HepG2 (cell line): ENCODE measurements around the gene STAT6. TPM values are rescaled to one million over a fixed set of nuclear protein-coding genes. Genes with fewer than 3 reads are reported as not detected.

Source experiments
- CBFB ChIP-seq: sonication (generic); formaldehyde crosslinking; IDR thresholded peaks from 2 replicates; pipeline ENCODE4 v1.4.0; 2020; ENCODE audit warnings: missing genetic modification reagents
- DPF2 ChIP-seq: sonication (generic); formaldehyde crosslinking; IDR thresholded peaks from 2 replicates; pipeline ENCODE4 v1.4.0; 2020; ENCODE audit warnings: mild to moderate bottlenecking, low read depth, missing genetic modification reagents, borderline replicate concordance
- GATAD1 ChIP-seq: IDR thresholded peaks from 2 replicates; pipeline ENCODE4 v1.6.1; 2016; ENCODE audit warnings: missing genetic modification reagents, missing compliant biosample characterization
- GATAD2A ChIP-seq: IDR thresholded peaks from 2 replicates; pipeline ENCODE4 v1.6.1; 2016
- GFI1 ChIP-seq: sonication (generic); formaldehyde crosslinking; IDR thresholded peaks from 2 replicates; pipeline ENCODE4 v1.5.0; 2020; ENCODE audit warnings: missing genetic modification reagents, mild to moderate bottlenecking, borderline replicate concordance
- HNF4A ChIP-seq: sonication (generic); formaldehyde crosslinking; IDR thresholded peaks from 2 replicates; pipeline ENCODE4 v1.4.0; 2020; ENCODE audit warnings: missing genetic modification reagents
- ISL2 ChIP-seq: sonication (generic); formaldehyde crosslinking; IDR thresholded peaks from 2 replicates; pipeline ENCODE4 v1.5.0; 2020; ENCODE audit warnings: missing genetic modification reagents
- MED1 ChIP-seq: sonication (generic); formaldehyde crosslinking; IDR thresholded peaks from 2 replicates; pipeline ENCODE4 v1.4.0; 2020; ENCODE audit warnings: missing genetic modification reagents
- SALL2 ChIP-seq: sonication (generic); formaldehyde crosslinking; IDR thresholded peaks from 2 replicates; pipeline ENCODE4 v1.8.1; 2023; ENCODE audit warnings: mild to moderate bottlenecking, missing genetic modification reagents, inconsistent platforms
- SIN3A ChIP-seq: IDR thresholded peaks from 2 replicates; pipeline ENCODE4 v1.6.1; 2011; ENCODE audit warnings: low read depth, mild to moderate bottlenecking, control low read depth, low read length, borderline replicate concordance
- SMARCE1 ChIP-seq: fragments of 450-650 bp; IDR thresholded peaks from 2 replicates; pipeline ENCODE4 v1.6.1; 2017; ENCODE audit warnings: borderline replicate concordance
- TBX2 ChIP-seq: sonication (generic); formaldehyde crosslinking; IDR thresholded peaks from 2 replicates; pipeline ENCODE4 v1.5.0; 2020; ENCODE audit warnings: missing genetic modification reagents, mild to moderate bottlenecking, borderline replicate concordance
- TCF12 ChIP-seq, 2 experiments: fragments of 450-650 bp in 1 of 2; sonication (generic) in 1 of 2; formaldehyde crosslinking in 1 of 2; IDR thresholded peaks; 2 replicates each; pipeline versions ENCODE4 v1.6.1 to v1.8.0; 2017 to 2022; ENCODE audit warnings: antibody characterized with exemption in 1 of 2, mild to moderate bottlenecking in 1 of 2, missing genetic modification reagents in 1 of 2, moderate library complexity in 1 of 2
- THAP11 ChIP-seq: IDR thresholded peaks from 2 replicates; pipeline ENCODE4 v1.6.1; 2016; ENCODE audit warnings: missing biosample characterization, missing genetic modification reagents
- YEATS4 ChIP-seq: sonication (generic); formaldehyde crosslinking; IDR thresholded peaks from 2 replicates; pipeline ENCODE4 v1.4.0; 2020; ENCODE audit warnings: missing genetic modification reagents, borderline replicate concordance
- ZNF124 ChIP-seq: sonication (generic); formaldehyde crosslinking; IDR thresholded peaks from 2 replicates; pipeline ENCODE4 v1.4.0; 2020; ENCODE audit warnings: missing genetic modification reagents
- polyA plus RNA-seq, 8 experiments: library from polyadenylated mRNA; depleted of rRNA in 3 of 8; stranded (reverse) in 7 of 8; unstranded in 1 of 8; fragments of >200 nt; fragmentation: Illumina TruSeq in 4 of 8; extraction: Trizol in 4 of 8; gene quantifications; 2 replicates each; pipeline versions ENCODE4 v1.2.1 to v1.2.3, GENCODE V29; 2011 to 2016; ENCODE audit warnings: low read depth in 4 of 8, missing spikeins in 1 of 8, mixed read lengths in 1 of 8; ENCODE audit not compliant: insufficient read depth in 1 of 8
- total RNA-seq, 5 experiments: library from RNA; depleted of rRNA; stranded (reverse); fragments of >200 nt; fragmentation: Illumina TruSeq; extraction: Trizol; gene quantifications; 2 replicates each; pipeline ENCODE4 v1.2.3, GENCODE V29; 2016; ENCODE audit warnings: low read depth in 1 of 5
- TF ChIP-seq, protein P1 (sequence below): sonication (generic); formaldehyde crosslinking; IDR thresholded peaks from 2 replicates; pipeline ENCODE4 v1.5.1; 2020; ENCODE audit warnings: mild to moderate bottlenecking, missing genetic modification reagents, borderline replicate concordance
- TF ChIP-seq, protein P2 (sequence below): sonication (generic); formaldehyde crosslinking; IDR thresholded peaks from 2 replicates; pipeline ENCODE4 v1.4.0; 2020; ENCODE audit warnings: mild to moderate bottlenecking, missing genetic modification reagents, borderline replicate concordance
- TF ChIP-seq, protein P3 (sequence below): IDR thresholded peaks from 2 replicates; pipeline ENCODE4 v1.6.1; 2016; ENCODE audit warnings: mild to moderate bottlenecking

The STAT6 gene
- total and polyA plus RNA-seq, 2 of the 13 experiments (the other 11 are each of a cell fraction or from before 2014, with no cell fraction given): 28.0 to 62.2 TPM

DNA sequence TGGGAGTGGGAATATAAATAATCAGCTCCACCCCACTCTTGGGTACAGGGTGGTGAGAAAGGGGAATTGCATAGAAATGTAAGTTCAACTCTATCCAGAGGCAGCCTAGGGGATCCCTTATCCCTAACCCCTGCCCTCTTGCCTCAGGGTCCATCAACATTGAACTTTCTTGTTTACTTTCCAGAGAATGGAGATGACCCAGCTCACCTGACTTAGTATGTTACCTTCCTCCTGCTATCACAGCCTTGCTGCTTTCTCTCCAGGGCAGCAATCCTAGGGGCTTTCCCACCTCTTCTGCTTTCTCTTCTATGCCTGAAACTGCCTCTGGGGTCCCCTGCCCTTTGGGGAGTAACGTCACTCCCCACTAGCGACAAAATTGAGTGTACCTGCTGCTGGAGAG lies 19.8 kb upstream of the STAT6 start (continued):
- TF ChIP-seq THAP11 (CRISPR knock-in tag) (peak; percentile 45; the same call in 1 of the 2 replicates), SIN3A (peak; percentile 28; the same call in 1 of the 2 replicates), TCF12 (IDR thresholded peaks at IDR 0.05) (no peak), TCF12 (CRISPR knock-in tag; IDR thresholded peaks at IDR 0.05) (no peak), TBX2 (CRISPR knock-in tag) (peak; percentile 39; the same call in 1 of the 2 replicates), GATAD2A (CRISPR knock-in tag) (peak; percentile 88), YEATS4 (0 out of 2 replicates have a peak, but pooled peaks have one; percentile 8), SALL2 (CRISPR knock-in tag) (no peak), HNF4A (peak; percentile 97), ISL2 (CRISPR knock-in tag) (0 out of 2 replicates have a peak, but pooled peaks have one; percentile 58), SMARCE1 (no peak), MED1 (CRISPR knock-in tag) (peak; percentile 68; the same call in 1 of the 2 replicates), CBFB (no peak), DPF2 (0 out of 2 replicates have a peak, but pooled peaks have one; percentile 41), GATAD1 (CRISPR knock-in tag) (0 out of 2 replicates have a peak, but pooled peaks have one; percentile 30), ZNF124 (CRISPR knock-in tag) (0 out of 2 replicates have a peak, but pooled peaks have one; percentile 28), GFI1 (CRISPR knock-in tag) (peak; percentile 52; the same call in 1 of the 2 replicates)
- TF ChIP-seq, protein P1, sequence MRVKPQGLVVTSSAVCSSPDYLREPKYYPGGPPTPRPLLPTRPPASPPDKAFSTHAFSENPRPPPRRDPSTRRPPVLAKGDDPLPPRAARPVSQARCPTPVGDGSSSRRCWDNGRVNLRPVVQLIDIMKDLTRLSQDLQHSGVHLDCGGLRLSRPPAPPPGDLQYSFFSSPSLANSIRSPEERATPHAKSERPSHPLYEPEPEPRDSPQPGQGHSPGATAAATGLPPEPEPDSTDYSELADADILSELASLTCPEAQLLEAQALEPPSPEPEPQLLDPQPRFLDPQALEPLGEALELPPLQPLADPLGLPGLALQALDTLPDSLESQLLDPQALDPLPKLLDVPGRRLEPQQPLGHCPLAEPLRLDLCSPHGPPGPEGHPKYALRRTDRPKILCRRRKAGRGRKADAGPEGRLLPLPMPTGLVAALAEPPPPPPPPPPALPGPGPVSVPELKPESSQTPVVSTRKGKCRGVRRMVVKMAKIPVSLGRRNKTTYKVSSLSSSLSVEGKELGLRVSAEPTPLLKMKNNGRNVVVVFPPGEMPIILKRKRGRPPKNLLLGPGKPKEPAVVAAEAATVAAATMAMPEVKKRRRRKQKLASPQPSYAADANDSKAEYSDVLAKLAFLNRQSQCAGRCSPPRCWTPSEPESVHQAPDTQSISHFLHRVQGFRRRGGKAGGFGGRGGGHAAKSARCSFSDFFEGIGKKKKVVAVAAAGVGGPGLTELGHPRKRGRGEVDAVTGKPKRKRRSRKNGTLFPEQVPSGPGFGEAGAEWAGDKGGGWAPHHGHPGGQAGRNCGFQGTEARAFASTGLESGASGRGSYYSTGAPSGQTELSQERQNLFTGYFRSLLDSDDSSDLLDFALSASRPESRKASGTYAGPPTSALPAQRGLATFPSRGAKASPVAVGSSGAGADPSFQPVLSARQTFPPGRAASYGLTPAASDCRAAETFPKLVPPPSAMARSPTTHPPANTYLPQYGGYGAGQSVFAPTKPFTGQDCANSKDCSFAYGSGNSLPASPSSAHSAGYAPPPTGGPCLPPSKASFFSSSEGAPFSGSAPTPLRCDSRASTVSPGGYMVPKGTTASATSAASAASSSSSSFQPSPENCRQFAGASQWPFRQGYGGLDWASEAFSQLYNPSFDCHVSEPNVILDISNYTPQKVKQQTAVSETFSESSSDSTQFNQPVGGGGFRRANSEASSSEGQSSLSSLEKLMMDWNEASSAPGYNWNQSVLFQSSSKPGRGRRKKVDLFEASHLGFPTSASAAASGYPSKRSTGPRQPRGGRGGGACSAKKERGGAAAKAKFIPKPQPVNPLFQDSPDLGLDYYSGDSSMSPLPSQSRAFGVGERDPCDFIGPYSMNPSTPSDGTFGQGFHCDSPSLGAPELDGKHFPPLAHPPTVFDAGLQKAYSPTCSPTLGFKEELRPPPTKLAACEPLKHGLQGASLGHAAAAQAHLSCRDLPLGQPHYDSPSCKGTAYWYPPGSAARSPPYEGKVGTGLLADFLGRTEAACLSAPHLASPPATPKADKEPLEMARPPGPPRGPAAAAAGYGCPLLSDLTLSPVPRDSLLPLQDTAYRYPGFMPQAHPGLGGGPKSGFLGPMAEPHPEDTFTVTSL (CRISPR knock-in tag): peak; percentile 36; the same call in 1 of the 2 replicates
- TF ChIP-seq, protein P2, sequence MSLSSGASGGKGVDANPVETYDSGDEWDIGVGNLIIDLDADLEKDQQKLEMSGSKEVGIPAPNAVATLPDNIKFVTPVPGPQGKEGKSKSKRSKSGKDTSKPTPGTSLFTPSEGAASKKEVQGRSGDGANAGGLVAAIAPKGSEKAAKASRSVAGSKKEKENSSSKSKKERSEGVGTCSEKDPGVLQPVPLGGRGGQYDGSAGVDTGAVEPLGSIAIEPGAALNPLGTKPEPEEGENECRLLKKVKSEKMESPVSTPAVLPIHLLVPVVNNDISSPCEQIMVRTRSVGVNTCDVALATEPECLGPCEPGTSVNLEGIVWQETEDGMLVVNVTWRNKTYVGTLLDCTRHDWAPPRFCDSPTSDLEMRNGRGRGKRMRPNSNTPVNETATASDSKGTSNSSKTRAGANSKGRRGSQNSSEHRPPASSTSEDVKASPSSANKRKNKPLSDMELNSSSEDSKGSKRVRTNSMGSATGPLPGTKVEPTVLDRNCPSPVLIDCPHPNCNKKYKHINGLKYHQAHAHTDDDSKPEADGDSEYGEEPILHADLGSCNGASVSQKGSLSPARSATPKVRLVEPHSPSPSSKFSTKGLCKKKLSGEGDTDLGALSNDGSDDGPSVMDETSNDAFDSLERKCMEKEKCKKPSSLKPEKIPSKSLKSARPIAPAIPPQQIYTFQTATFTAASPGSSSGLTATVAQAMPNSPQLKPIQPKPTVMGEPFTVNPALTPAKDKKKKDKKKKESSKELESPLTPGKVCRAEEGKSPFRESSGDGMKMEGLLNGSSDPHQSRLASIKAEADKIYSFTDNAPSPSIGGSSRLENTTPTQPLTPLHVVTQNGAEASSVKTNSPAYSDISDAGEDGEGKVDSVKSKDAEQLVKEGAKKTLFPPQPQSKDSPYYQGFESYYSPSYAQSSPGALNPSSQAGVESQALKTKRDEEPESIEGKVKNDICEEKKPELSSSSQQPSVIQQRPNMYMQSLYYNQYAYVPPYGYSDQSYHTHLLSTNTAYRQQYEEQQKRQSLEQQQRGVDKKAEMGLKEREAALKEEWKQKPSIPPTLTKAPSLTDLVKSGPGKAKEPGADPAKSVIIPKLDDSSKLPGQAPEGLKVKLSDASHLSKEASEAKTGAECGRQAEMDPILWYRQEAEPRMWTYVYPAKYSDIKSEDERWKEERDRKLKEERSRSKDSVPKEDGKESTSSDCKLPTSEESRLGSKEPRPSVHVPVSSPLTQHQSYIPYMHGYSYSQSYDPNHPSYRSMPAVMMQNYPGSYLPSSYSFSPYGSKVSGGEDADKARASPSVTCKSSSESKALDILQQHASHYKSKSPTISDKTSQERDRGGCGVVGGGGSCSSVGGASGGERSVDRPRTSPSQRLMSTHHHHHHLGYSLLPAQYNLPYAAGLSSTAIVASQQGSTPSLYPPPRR (CRISPR knock-in tag): peak; percentile 71; the same call in 1 of the 2 replicates
- TF ChIP-seq, protein P3, sequence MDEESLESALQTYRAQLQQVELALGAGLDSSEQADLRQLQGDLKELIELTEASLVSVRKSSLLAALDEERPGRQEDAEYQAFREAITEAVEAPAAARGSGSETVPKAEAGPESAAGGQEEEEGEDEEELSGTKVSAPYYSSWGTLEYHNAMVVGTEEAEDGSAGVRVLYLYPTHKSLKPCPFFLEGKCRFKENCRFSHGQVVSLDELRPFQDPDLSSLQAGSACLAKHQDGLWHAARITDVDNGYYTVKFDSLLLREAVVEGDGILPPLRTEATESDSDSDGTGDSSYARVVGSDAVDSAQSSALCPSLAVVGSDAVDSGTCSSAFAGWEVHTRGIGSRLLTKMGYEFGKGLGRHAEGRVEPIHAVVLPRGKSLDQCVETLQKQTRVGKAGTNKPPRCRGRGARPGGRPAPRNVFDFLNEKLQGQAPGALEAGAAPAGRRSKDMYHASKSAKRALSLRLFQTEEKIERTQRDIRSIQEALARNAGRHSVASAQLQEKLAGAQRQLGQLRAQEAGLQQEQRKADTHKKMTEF (CRISPR knock-in tag): peak; percentile 65
